Uterus (tissue), 4 donors: Measurements from ENCODE around the gene ZFPM1. TPM values are rescaled to one million over a fixed set of nuclear protein-coding genes. Genes with fewer than 3 reads are reported as not detected.

Source experiments
- DNase-seq, 2 donors: peaks; one replicate each; pipeline ENCODE4 v3.0.0-alpha.2; 2019 to 2020
- H3K27ac ChIP-seq, 2 donors: fragments of 200-600 bp; sonication (generic); 1 replicate in 1 of 2; 2 replicates in 1 of 2; pipeline ENCODE4 v1.5.1; 2016 to 2018
- H3K27me3 ChIP-seq, 2 donors: fragments of 200-600 bp; sonication (generic); one replicate each; pipeline ENCODE4 v1.5.1; 2018 to 2019; ENCODE audit warnings: control low read depth in 1 of 2
- H3K36me3 ChIP-seq, 2 donors: fragments of 200-600 bp; sonication (generic); one replicate each; pipeline ENCODE4 v1.5.1; 2019; ENCODE audit warnings: control low read depth in 1 of 2
- H3K4me1 ChIP-seq, 2 donors: fragments of 200-600 bp; sonication (generic); one replicate each; pipeline ENCODE4 v1.5.1; 2018 to 2019; ENCODE audit warnings: control low read depth in 1 of 2
- H3K4me3 ChIP-seq, 2 donors: fragments of 200-600 bp; sonication (generic); 1 replicate in 1 of 2; 2 replicates in 1 of 2; pipeline ENCODE4 v1.5.1; 2018 to 2019; ENCODE audit warnings: mild to moderate bottlenecking in 1 of 2
- H3K9me3 ChIP-seq, 2 donors: fragments of 200-600 bp; sonication (generic); one replicate each; pipeline ENCODE4 v1.5.1; 2019; ENCODE audit warnings: control low read depth in 1 of 2
- POLR2A ChIP-seq, 2 donors: fragments of 450-650 bp; IDR thresholded peaks; one replicate each; pipeline ENCODE4 v1.6.1; 2016; ENCODE audit warnings: antibody characterized with exemption in 2 of 2, mild to moderate bottlenecking in 1 of 2, moderate library complexity in 1 of 2
- intact Hi-C: fragments of 100-400 bp; cut with DNase I; formaldehyde crosslinking; loops from one replicate; pipeline ENCODE4 v1.15.1; 2023; ENCODE audit warnings: low total_unique reads
- total RNA-seq, 4 donors: library from RNA; depleted of rRNA in 3 of 4; stranded (reverse); fragments of >200 nt in 3 of 4; gene quantifications; one replicate each; pipeline versions ENCODE4 v1.1.0 to v1.2.4, GENCODE V29; 2014 to 2023
- TF ChIP-seq, protein P1 (sequence below), 4 experiments: fragments of 200-600 bp in 2 of 4; fragments of 450-650 bp in 2 of 4; sonication (generic) in 2 of 4; IDR thresholded peaks; one replicate each; pipeline ENCODE4 v1.5.1; 2016 to 2019; ENCODE audit warnings: antibody characterized with exemption in 4 of 4, mild to moderate bottlenecking in 2 of 4, moderate library complexity in 1 of 4
- donor health status: DM: yes; HTN: yes; CAD: no.

ZFPM1 gene
- total RNA-seq, 4 donors from 2014 or later, result under 0.01 to 6.9 (median 0.77) TPM

DNA sequence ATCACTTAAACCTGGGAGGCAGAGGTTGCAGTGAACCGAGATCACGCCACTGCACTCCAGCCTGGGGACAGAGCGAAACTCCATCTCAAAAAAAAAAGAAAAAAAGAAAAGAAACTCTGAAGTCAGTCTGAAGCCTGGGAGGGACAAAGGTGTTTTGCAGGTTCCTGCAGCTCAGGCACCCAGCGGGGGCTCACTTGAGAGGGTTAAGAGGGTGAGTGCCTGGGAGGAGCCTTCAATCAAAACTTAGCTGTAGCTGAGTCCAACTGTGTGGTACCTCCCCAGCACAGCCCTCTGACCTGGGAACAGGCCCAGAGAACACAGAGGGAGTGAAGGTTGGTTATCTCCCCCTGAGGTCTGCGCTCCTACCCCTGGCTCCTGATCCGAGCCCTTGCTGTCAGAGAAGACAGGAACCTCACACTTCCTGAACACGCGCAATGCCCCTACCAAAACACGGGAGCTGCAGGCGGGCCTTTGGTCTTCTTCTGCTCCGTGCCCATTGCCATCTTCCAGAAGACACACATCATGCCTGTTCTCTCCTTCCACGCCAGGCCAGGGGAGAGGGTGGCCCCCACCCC is 96.7 kb downstream of the ZFPM1 start:
- no peak overlapping the region for H3K4me3 ChIP-seq
- no peaks in the 10 kb centered on the region for H3K27me3 ChIP-seq
- no peak overlapping the region for H3K27ac ChIP-seq
- DNase-seq, result no peak
- no peaks in the 10 kb centered on the region for H3K4me1 ChIP-seq
- no peaks in the 10 kb centered on the region for H3K36me3 ChIP-seq
- TF ChIP-seq, protein P1, sequence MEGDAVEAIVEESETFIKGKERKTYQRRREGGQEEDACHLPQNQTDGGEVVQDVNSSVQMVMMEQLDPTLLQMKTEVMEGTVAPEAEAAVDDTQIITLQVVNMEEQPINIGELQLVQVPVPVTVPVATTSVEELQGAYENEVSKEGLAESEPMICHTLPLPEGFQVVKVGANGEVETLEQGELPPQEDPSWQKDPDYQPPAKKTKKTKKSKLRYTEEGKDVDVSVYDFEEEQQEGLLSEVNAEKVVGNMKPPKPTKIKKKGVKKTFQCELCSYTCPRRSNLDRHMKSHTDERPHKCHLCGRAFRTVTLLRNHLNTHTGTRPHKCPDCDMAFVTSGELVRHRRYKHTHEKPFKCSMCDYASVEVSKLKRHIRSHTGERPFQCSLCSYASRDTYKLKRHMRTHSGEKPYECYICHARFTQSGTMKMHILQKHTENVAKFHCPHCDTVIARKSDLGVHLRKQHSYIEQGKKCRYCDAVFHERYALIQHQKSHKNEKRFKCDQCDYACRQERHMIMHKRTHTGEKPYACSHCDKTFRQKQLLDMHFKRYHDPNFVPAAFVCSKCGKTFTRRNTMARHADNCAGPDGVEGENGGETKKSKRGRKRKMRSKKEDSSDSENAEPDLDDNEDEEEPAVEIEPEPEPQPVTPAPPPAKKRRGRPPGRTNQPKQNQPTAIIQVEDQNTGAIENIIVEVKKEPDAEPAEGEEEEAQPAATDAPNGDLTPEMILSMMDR (IDR thresholded peaks at IDR 0.05), result no peak
- no peak for TF ChIP-seq POLR2A (IDR thresholded peaks at IDR 0.05)
- no peaks in the 10 kb centered on the region for H3K9me3 ChIP-seq
- intact Hi-C loops, result no loop called here

DNA sequence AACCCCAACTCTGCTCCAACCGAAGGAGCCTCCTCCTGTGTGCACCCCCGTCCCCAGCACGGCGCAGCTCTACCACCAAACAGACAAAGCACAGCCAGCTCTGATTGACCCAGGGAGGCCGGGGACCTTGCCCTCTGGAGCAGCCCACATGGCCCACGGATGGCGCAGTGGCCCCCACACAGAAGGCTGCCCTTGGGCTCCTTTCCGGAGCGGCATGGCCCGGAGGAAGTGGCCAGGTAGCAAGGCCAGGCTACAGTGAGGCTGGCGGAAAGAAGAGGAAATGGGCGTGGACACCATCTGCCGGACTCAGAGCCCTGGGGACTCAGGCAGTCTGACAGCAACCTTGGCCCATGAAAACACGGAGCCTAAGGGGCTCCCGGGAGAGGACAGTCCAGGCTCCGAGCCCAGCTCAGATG is 97.2 kb downstream of the ZFPM1 start:
- intact Hi-C loops, result no loop called here
- no peaks in the 10 kb centered on the region for H3K9me3 ChIP-seq
- no peak overlapping the region for H3K4me3 ChIP-seq
- H3K27me3 ChIP-seq, result no peaks in the 10 kb centered on the region
- H3K4me1 ChIP-seq, result no peaks in the 10 kb centered on the region
- H3K27ac ChIP-seq, result no peak overlapping the region
- DNase-seq, result no peak
- H3K36me3 ChIP-seq, result no peaks in the 10 kb centered on the region
- TF ChIP-seq POLR2A (IDR thresholded peaks at IDR 0.05), result no peak
- TF ChIP-seq, protein P1 (IDR thresholded peaks at IDR 0.05), result no peak

DNA sequence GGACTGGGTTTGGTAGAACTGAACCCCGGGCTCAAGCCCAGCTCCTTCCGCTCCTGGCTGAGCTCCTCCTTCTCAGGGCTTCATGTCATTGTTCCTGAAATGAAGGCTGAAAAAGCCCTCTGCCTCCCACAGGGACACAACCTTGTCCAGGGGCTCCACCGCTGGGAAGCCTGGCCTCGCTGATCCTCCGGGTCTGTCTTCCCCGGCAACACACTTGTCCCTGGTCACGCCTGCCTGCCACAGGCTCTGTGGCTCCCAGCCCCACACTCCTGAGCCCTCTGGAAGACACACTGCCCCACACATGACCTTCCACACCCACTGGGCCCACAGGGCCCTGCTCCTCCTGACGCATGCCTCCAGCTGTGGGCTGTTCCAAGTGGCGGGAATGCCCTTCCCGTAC is 99.1 kb downstream of the ZFPM1 start:
- Histone ChIP-seq H3K27ac (no peak overlapping the region), H3K27me3 (no peaks in the 10 kb centered on the region), H3K9me3 (no peaks in the 10 kb centered on the region), H3K4me3 (no peak overlapping the region), H3K36me3 (no peaks in the 10 kb centered on the region), H3K4me1 (no peaks in the 10 kb centered on the region)
- intact Hi-C loops, result no loop called here
- DNase-seq, result no peak
- TF ChIP-seq POLR2A (IDR thresholded peaks at IDR 0.05), result no peak
- TF ChIP-seq, protein P1 (IDR thresholded peaks at IDR 0.05), result no peak

DNA sequence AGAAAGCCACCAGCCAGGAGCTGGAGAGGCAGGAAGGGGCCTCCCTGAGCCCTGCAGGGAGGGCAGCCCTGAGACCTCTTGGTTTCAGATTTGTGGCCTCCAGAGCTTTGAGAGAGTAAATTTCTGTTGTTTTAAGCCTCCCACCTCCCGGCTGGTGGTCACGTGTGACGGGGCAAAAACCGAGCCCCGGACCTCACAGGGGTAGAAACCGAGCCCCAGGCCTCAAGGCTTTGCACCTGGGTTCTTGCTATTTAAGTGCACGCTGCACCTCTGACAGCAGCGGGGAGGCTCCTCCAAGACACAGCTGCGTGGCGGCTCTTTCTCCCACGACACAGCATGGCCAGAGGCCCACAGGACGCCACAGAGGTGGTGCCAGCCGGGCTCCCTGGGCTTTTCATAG is 99.7 kb downstream of the ZFPM1 start:
- no peaks in the 10 kb centered on the region for H3K27me3 ChIP-seq

DNA sequence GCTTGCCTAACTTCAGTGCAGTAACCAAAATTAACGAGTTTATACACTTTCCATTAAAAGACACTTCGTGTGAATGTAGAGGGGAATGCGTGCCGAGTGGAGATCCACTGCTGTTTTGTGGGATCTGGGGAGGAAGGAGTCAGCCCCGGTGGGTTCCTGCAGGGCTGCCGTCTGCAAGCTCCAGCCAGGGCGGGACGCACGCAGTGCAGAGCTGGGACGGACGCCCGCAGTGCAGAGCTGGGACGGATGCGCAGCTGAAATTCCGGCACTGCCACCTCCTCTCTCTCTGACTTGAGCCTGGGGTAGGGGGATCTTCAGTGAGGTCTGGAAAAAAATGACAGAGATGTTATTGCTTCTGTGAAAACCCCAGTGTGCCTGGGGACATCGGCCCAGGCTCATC is 100.7 kb downstream of the ZFPM1 start:
- TF ChIP-seq POLR2A (IDR thresholded peaks at IDR 0.05), result no peak
- TF ChIP-seq, protein P1 (IDR thresholded peaks at IDR 0.05), result no peak
- H3K4me1 ChIP-seq, result no peaks in the 10 kb centered on the region
- no peaks in the 10 kb centered on the region for H3K27me3 ChIP-seq
- no peaks in the 10 kb centered on the region for H3K9me3 ChIP-seq
- no peaks in the 10 kb centered on the region for H3K36me3 ChIP-seq
- H3K27ac ChIP-seq, result no peak overlapping the region
- intact Hi-C loops, result no loop called here
- no peak for DNase-seq
- no peak overlapping the region for H3K4me3 ChIP-seq

More for the DNA sequence above, 99.7 kb downstream of the ZFPM1 start:
- Histone ChIP-seq H3K4me1 (no peaks in the 10 kb centered on the region), H3K4me3 (no peak overlapping the region), H3K27ac (no peak overlapping the region), H3K9me3 (no peaks in the 10 kb centered on the region), H3K36me3 (no peaks in the 10 kb centered on the region)
- no peak for TF ChIP-seq POLR2A (IDR thresholded peaks at IDR 0.05)
- TF ChIP-seq, protein P1 (IDR thresholded peaks at IDR 0.05), result no peak
- intact Hi-C loops, result no loop called here
- no peak for DNase-seq
